ENCODE data around the gene INPP4B. TPM values are rescaled to one million over a fixed set of nuclear protein-coding genes. Genes with fewer than 3 reads are reported as not detected.

Gene INPP4B
- total and polyA plus RNA-seq, 2 of the 4 experiments (the other 2 are of a cell fraction): 1.8 to 14.0 TPM

DNA sequence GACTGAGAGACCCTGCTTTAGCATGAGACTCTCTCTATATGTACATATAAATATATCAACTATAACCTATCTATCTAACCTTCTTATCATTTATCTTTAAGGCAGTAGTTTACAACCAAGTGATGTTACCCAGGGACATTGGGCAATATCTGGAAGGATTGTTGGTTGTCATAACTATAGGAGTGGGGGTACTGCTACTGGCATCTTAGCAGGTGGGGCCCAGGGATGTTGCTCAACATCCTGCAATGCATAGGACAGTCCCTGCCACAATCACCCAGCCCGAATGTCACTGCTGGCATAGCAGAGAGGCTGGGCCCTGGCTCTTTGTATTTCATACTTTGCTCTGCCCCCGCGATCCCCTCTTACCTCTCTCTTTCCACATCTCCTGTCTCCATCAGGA is 812.0 kb downstream of the INPP4B start:
- Histone ChIP-seq H2AFZ (replicated peaks; ENCODE audit: low read length, poor library complexity) (no peak overlapping the region), H4K5ac (ENCODE audit: low read depth, low read length) (no peak overlapping the region), H3K27ac (ENCODE audit: insufficient read depth, low read length) (no peak overlapping the region), H3K18ac (ENCODE audit: low read depth, low read length) (no peak overlapping the region), H4K8ac (ENCODE audit: low read depth in 2 of 2, low read length in 2 of 2) (no peak overlapping the region), H3K9me1 (ENCODE audit: insufficient read depth, low read length) (no peaks in the 10 kb centered on the region), H3K9ac (ENCODE audit: low read depth, low read length) (no peak overlapping the region), H3K79me1 (ENCODE audit: low read depth in 1 of 2, low read length in 2 of 2) (no peaks in the 10 kb centered on the region), H2BK5ac (ENCODE audit: low read depth, low read length, poor library complexity, severe bottlenecking) (no peak overlapping the region), H3K4me3 (ENCODE audit: insufficient read depth, low read depth, low read length) (no peak overlapping the region), H4K20me1 (ENCODE audit: insufficient read depth, low read length) (no peaks in the 10 kb centered on the region), H2BK15ac (ENCODE audit: low read depth, low read length) (no peak overlapping the region), H3K56ac (ENCODE audit: extremely low read depth, insufficient read depth, low read length) (no peak overlapping the region), H3K14ac (replicated peaks; ENCODE audit: low read depth, low read length) (no peak overlapping the region), H3K4me2 (ENCODE audit: low read depth, low read length) (no peak overlapping the region), H2AK9ac (replicated peaks; ENCODE audit: low read depth, low read length, poor library complexity) (no peak overlapping the region), H3K27me3 (ENCODE audit: control insufficient read depth, insufficient read depth, low read length) (no peaks in the 10 kb centered on the region), H3K4me1 (ENCODE audit: control insufficient read depth, insufficient read depth, low read length) (peaks cover 10% of the 10 kb centered on the region; the same call in 1 of the 2 replicates), H3K23ac (ENCODE audit: low read depth, low read length) (no peak overlapping the region), H3K4ac (ENCODE audit: low read depth, low read length) (no peak overlapping the region), H3K36me3 (ENCODE audit: control insufficient read depth, insufficient read depth, low read length) (no peaks in the 10 kb centered on the region), H4K91ac (ENCODE audit: insufficient read depth, low read depth, low read length) (no peak overlapping the region), H2BK20ac (ENCODE audit: low read depth, low read length) (no peak overlapping the region), H2BK120ac (ENCODE audit: low read depth, low read length) (no peak overlapping the region), H3K9me3 (ENCODE audit: control insufficient read depth, insufficient read depth, low read length) (no peaks in the 10 kb centered on the region), H2AK5ac (ENCODE audit: low read depth, low read length) (0 out of 2 replicates have a peak overlapping the region, but pooled peaks have one; percentile 30)
- no peak for ATAC-seq (ENCODE audit: low read depth)
- 100% methylated on average over 2 of the region's 3 CpGs; no CpG with 5 or more reads in 1 of the 2 experiments for WGBS, 2 experiments (ENCODE audit: extremely low coverage in 2 of 2, insufficient read length in 1 of 2)
- in situ Hi-C loops (cut with MboI; ENCODE audit: low sequenced_read_pairs): no loop called here
- BruUV-seq (replicated peaks): no TSS peak
- DNase-seq: no peak
- intact Hi-C loops (cut with micrococcal nuclease): no loop called here
- no peak for TF ChIP-seq MAZ (IDR thresholded peaks at IDR 0.05; ENCODE audit: borderline replicate concordance, low read depth, low read length)
- no peak for TF ChIP-seq NFE2L2 (IDR thresholded peaks at IDR 0.05; ENCODE audit: low read depth, low read length)
- no peak for TF ChIP-seq CEBPB (IDR thresholded peaks at IDR 0.05; ENCODE audit: low read depth, low read length)
- TF ChIP-seq, protein P1, sequence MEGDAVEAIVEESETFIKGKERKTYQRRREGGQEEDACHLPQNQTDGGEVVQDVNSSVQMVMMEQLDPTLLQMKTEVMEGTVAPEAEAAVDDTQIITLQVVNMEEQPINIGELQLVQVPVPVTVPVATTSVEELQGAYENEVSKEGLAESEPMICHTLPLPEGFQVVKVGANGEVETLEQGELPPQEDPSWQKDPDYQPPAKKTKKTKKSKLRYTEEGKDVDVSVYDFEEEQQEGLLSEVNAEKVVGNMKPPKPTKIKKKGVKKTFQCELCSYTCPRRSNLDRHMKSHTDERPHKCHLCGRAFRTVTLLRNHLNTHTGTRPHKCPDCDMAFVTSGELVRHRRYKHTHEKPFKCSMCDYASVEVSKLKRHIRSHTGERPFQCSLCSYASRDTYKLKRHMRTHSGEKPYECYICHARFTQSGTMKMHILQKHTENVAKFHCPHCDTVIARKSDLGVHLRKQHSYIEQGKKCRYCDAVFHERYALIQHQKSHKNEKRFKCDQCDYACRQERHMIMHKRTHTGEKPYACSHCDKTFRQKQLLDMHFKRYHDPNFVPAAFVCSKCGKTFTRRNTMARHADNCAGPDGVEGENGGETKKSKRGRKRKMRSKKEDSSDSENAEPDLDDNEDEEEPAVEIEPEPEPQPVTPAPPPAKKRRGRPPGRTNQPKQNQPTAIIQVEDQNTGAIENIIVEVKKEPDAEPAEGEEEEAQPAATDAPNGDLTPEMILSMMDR (conservative IDR thresholded peaks at IDR 0.05; ENCODE audit: low read depth, low read length): no peak
- no peak for TF ChIP-seq MXI1 (IDR thresholded peaks at IDR 0.05; ENCODE audit: borderline replicate concordance, low read depth, low read length)
- dilution Hi-C loops (cut with HindIII; ENCODE audit: low sequenced_read_pairs, unreplicated experiment): no loop called here
- ChIA-PET POLR2A (ENCODE audit: unreplicated experiment) (no interaction called here), CTCF (interaction anchor here (0.7 kb wide), 1 partner anchor 137 kb away, joined by 5 read pairs; no protein-coding TSS in a partner anchor)
